Effector memory CD4-positive, alpha-beta T cell (primary cell): ENCODE results near the gene METTL22.

Source experiments
- DNase-seq, 3 donors: peaks; one replicate each; pipeline ENCODE4 v3.0.0-alpha.2; 2020
- H3K27ac ChIP-seq: 2 replicates; pipeline ENCODE4 v1.7.0; 2013; ENCODE audit warnings: mild to moderate bottlenecking, low read length, moderate library complexity; ENCODE audit not compliant: insufficient read depth, poor library complexity, severe bottlenecking
- H3K27me3 ChIP-seq: replicated peaks from 2 replicates; pipeline ENCODE4 v1.7.0; 2013; ENCODE audit warnings: mild to moderate bottlenecking, low read length; ENCODE audit not compliant: insufficient read depth, control insufficient read depth, poor library complexity, severe bottlenecking
- H3K36me3 ChIP-seq: 2 replicates; pipeline ENCODE4 v1.7.0; 2013; ENCODE audit warnings: mild to moderate bottlenecking, low read length, moderate library complexity; ENCODE audit not compliant: control insufficient read depth, insufficient read depth
- H3K4me1 ChIP-seq: 2 replicates; pipeline ENCODE4 v1.7.0; 2013; ENCODE audit warnings: low read length, mild to moderate bottlenecking; ENCODE audit not compliant: control insufficient read depth, insufficient read depth, poor library complexity, severe bottlenecking
- H3K4me3 ChIP-seq: 2 replicates; pipeline ENCODE4 v1.7.0; 2013; ENCODE audit warnings: low read length, low read depth, mild to moderate bottlenecking; ENCODE audit not compliant: insufficient read depth, poor library complexity, severe bottlenecking
- H3K9me3 ChIP-seq: 2 replicates; pipeline ENCODE4 v1.7.0; 2013; ENCODE audit warnings: mild to moderate bottlenecking, low read length, moderate library complexity; ENCODE audit not compliant: control insufficient read depth

Gene METTL22

GRCh38 chr16:8583199-8583598, 38.3 kb upstream of the METTL22 start:
- peaks cover 3% of the 10 kb centered on the region for H3K27me3 ChIP-seq
- H3K4me1 ChIP-seq: no peaks in the 10 kb centered on the region
- no peaks in the 10 kb centered on the region for H3K36me3 ChIP-seq
- H3K4me3 ChIP-seq: no peak overlapping the region
- H3K27ac ChIP-seq: no peak overlapping the region
- DNase-seq: no peak
- no peaks in the 10 kb centered on the region for H3K9me3 ChIP-seq

- Histone ChIP-seq H3K27ac (no peak overlapping the region), H3K36me3 (no peaks in the 10 kb centered on the region), H3K4me1 (no peaks in the 10 kb centered on the region), H3K9me3 (no peaks in the 10 kb centered on the region), H3K4me3 (no peak overlapping the region), H3K27me3 (peaks cover 8% of the 10 kb centered on the region)
- no peak for DNase-seq
These were observed 37.8 kb upstream of the METTL22 start for GRCh38 chr16:8583732-8584131.

- peaks cover 8% of the 10 kb centered on the region for H3K4me1 ChIP-seq
- no peak for DNase-seq
- no peak overlapping the region for H3K4me3 ChIP-seq
- H3K9me3 ChIP-seq: no peaks in the 10 kb centered on the region
- peaks cover 11% of the 10 kb centered on the region for H3K27me3 ChIP-seq
- no peaks in the 10 kb centered on the region for H3K36me3 ChIP-seq
- H3K27ac ChIP-seq: no peak overlapping the region
These were observed 36.5 kb upstream of the METTL22 start for GRCh38 chr16:8585041-8585440.

GRCh38 chr16:8585857-8586256, 35.6 kb upstream of the METTL22 start:
- H3K4me3 ChIP-seq: no peak overlapping the region
- DNase-seq: no peak
- no peaks in the 10 kb centered on the region for H3K36me3 ChIP-seq
- H3K27ac ChIP-seq: no peak overlapping the region
- peaks cover 8% of the 10 kb centered on the region for H3K4me1 ChIP-seq
- peaks cover 11% of the 10 kb centered on the region for H3K27me3 ChIP-seq
- no peaks in the 10 kb centered on the region for H3K9me3 ChIP-seq

GRCh38 chr16:8587065-8587464, 34.4 kb upstream of the METTL22 start:
- H3K27me3 ChIP-seq: peaks cover 11% of the 10 kb centered on the region
- DNase-seq: no peak
- H3K36me3 ChIP-seq: no peaks in the 10 kb centered on the region
- no peaks in the 10 kb centered on the region for H3K9me3 ChIP-seq
- H3K4me3 ChIP-seq: no peak overlapping the region
- peaks cover 8% of the 10 kb centered on the region for H3K4me1 ChIP-seq
- no peak overlapping the region for H3K27ac ChIP-seq

DNA sequence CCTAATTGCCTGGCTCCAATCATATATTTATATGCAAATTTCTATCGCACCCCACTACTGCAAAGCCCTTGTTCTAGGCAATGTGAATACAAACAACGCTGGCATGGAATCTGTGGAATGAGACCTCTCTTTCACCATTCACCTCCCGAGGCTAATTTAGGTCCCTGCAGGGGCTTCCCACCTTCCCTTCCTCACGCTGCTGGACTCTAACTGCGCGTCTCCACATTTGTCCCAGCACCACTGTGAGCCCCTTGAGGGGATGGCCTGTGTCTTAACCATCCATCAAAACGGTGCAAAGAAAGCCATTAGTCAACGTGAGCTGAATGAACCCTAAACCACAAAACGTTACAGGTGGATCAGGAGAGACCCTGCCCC, 32.8 kb upstream of the METTL22 start:
- Histone ChIP-seq H3K4me1 (peaks cover 8% of the 10 kb centered on the region), H3K27ac (no peak overlapping the region), H3K27me3 (peaks cover 11% of the 10 kb centered on the region), H3K36me3 (no peaks in the 10 kb centered on the region), H3K4me3 (no peak overlapping the region), H3K9me3 (no peaks in the 10 kb centered on the region)
- no peak for DNase-seq

DNA sequence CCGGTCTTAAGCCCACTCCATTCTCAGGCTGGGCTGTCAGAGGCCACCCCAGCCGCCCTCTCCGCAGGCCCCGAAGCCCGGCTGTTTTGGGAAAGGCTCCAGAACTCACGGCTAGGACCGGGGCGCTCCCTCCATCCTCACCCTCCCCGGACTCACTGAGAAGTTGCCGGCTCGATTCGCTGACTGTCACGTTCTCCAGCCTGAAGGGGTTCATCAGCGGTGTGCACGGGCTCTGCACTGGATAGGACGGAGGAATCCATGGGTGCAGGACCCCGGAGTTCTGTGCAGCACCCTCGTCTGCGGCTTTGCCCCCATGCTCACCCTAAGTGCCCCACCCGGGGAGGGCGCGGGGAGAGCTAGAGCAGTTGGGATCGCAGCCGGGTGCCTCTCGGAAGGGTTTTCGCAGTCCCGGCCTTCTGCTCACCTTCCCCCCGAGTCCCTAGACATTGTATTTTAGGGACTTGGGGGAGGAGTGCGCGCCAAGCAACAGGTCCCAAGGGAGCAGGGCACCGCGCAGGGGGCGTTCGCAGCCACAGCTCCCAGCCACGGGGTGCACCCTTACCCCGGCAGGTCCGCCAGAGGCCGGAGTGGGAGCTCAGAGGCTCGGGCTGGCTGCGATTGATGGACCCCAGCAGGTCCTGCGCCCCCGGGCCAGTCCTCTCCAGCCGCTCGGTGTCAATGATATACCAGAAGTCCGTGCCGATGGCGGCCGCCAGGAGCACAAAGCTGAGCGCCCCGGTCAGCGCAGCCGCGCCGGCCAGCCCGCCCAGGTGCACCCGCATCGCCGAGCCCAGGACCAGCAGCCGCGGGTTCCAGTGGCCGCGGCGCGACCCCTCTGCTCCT, 32.2 kb upstream of the METTL22 start:
- peaks cover 11% of the 10 kb centered on the region for H3K27me3 ChIP-seq
- no peak overlapping the region for H3K27ac ChIP-seq
- peaks cover 8% of the 10 kb centered on the region for H3K4me1 ChIP-seq
- H3K36me3 ChIP-seq: no peaks in the 10 kb centered on the region
- H3K9me3 ChIP-seq: no peaks in the 10 kb centered on the region
- no peak for DNase-seq
- no peak overlapping the region for H3K4me3 ChIP-seq

DNA sequence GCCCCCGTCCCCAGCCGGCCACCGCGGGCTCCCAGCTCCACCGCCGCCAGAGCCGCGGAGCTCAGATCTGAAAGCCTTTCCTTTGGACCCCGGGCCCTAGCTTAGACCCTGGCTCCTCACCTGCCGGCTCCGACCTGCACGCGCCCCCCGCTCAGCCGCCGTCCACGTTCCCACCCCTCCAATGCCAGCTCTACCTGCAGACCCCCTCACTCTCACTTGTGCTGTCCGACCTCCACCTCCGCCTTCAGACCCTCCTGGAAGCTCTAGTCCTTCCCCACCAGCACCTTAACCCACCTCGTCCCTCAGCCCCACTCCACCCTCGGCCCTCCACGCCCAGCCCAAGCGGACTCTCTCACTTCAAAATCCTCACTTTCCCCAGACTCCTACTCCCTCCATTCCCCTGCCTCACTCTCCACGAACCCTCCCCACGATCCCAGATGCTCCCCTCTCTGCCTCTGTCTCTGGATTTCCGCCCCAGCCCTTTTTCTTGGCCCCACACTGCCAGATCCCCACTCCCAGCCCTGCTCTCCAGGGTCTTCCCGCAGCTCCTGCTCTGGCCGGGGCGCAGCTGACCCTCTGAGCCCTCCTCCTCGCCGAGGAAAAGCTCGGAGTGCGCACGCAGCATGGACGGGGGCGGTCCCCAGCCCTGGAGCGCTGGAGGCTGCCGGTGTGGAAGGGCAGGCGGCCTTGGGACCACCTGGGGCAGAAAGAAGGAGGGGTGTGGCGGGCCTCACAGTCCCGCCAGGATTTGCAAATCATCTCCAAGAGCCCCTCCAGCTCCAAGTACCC, 31.4 kb upstream of the METTL22 start, which contains the start of gene TMEM114:
Gene TMEM114 (minus strand): TSS at position 612 of the 789 bp plus-strand sequence. CDS start 673 bp downstream, outside the sequence.
- Histone ChIP-seq H3K4me1 (peaks cover 8% of the 10 kb centered on the region), H3K9me3 (no peaks in the 10 kb centered on the region), H3K27me3 (peaks cover 11% of the 10 kb centered on the region)

DNA sequence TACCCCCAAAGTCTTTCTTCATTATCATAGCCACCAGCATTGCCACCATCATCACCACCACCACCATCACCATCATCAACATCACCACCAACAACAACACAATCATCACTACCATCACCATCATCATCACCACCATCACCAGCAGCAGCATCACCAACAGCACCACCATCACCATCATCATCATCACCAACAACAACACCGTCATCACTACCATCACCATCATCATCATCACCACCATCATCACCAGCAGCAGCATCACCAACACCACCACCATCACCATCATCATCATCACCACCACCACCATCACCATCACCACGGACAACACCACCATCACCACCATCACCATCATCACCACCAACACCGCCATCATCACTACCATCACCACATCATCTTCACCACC, 30.7 kb upstream of the METTL22 start:
- Histone ChIP-seq H3K27me3 (peaks cover 11% of the 10 kb centered on the region), H3K4me1 (peaks cover 8% of the 10 kb centered on the region)
- DNase-seq: no peak

More for the DNA sequence above, 31.4 kb upstream of the METTL22 start, which contains the start of gene TMEM114:
- no peak for DNase-seq
- Histone ChIP-seq H3K36me3 (no peaks in the 10 kb centered on the region), H3K27ac (no peak within 1 kb of the TSS), H3K4me3 (no peak within 1 kb of the TSS)

GRCh38 chr16:8591451-8591850, 30.0 kb upstream of the METTL22 start:
- H3K4me1 ChIP-seq: peaks cover 8% of the 10 kb centered on the region
- peaks cover 11% of the 10 kb centered on the region for H3K27me3 ChIP-seq

More for the DNA sequence above, 30.7 kb upstream of the METTL22 start:
- Histone ChIP-seq H3K4me3 (no peak overlapping the region), H3K27ac (no peak overlapping the region), H3K36me3 (no peaks in the 10 kb centered on the region), H3K9me3 (no peaks in the 10 kb centered on the region)

More at GRCh38 chr16:8591451-8591850, 30.0 kb upstream of the METTL22 start:
- H3K36me3 ChIP-seq: no peaks in the 10 kb centered on the region
- H3K9me3 ChIP-seq: no peaks in the 10 kb centered on the region
- no peak overlapping the region for H3K4me3 ChIP-seq
- DNase-seq: no peak
- no peak overlapping the region for H3K27ac ChIP-seq
